Mammary epithelial cell (primary cell): ENCODE measurements around the gene RPRD1A.
"Not testable (repeated sequence)": the region's sequence is repeated elsewhere in the genome, so short reads cannot be mapped to it uniquely, and the experiment has no call there.

Experiments used
- CTCF ChIP-seq, 2 donors: IDR thresholded peaks in 1 of 2; conservative IDR thresholded peaks in 1 of 2; 2 replicates each; pipeline ENCODE4 v1.5.1; 2011 to 2012; ENCODE audit warnings: inconsistent platforms in 2 of 2, low read length in 2 of 2, mild to moderate bottlenecking in 2 of 2, control low read depth in 1 of 2, low read depth in 1 of 2; ENCODE audit not compliant: insufficient read depth in 1 of 2; ENCODE audit errors: extremely low read depth in 1 of 2
- EZH2 ChIP-seq: IDR thresholded peaks from 2 replicates; pipeline ENCODE4 v1.6.1; 2012; ENCODE audit warnings: low read length, inconsistent platforms, borderline replicate concordance

GRCh38 chr18:36077764-36078163, 10.4 kb upstream of the RPRD1A start:
- not testable (repeated sequence) for TF ChIP-seq CTCF (conservative IDR thresholded peaks at IDR 0.05 in 1 of 2, IDR thresholded peaks at IDR 0.05 in 1 of 2; ENCODE audit: extremely low read depth in 1 of 2, insufficient read depth in 1 of 2, low read depth in 1 of 2, low read length in 2 of 2); EZH2
